GM19238 (cell line): ENCODE data around the gene TUBB4B.
A peak's percentile ranks its signal among the peaks of the same experiment; 100 is the strongest.

Experiments used
- DNase-seq: peaks from one replicate; pipeline ENCODE4 v3.0.0; 2011; ENCODE audit warnings: low spot score; ENCODE audit not compliant: insufficient read length

TUBB4B gene

GRCh38 chr9:137270929-137271695 is 30.0 kb downstream of the TUBB4B start:
- no peak for DNase-seq

GRCh38 chr9:137271696-137272076 is 30.6 kb downstream of the TUBB4B start:
- DNase-seq, result no peak

GRCh38 chr9:137272241-137273094 is 31.4 kb downstream of the TUBB4B start:
- no peak for DNase-seq

- no peak for DNase-seq
Observed at GRCh38 chr9:137273095-137273490, 32.0 kb downstream of the TUBB4B start.

- DNase-seq, result no peak
Observed at GRCh38 chr9:137273611-137274320, 32.7 kb downstream of the TUBB4B start.

GRCh38 chr9:137275203-137275587 is 34.1 kb downstream of the TUBB4B start:
- DNase-seq, result no peak

GRCh38 chr9:137275588-137276472 is 34.7 kb downstream of the TUBB4B start:
- DNase-seq, result no peak

GRCh38 chr9:137276473-137277328 is 35.6 kb downstream of the TUBB4B start:
- no peak for DNase-seq

GRCh38 chr9:137277329-137278041 is 36.4 kb downstream of the TUBB4B start, which contains the start of gene TOR4A:
TSS of gene TOR4A (plus strand) at chr9:137277726. CDS start at chr9:137278690, 964 bp downstream.
- DNase-seq, result peak; percentile 96

GRCh38 chr9:137278061-137278701 is 37.1 kb downstream of the TUBB4B start:
- no peak for DNase-seq

- DNase-seq, result no peak
Observed at GRCh38 chr9:137278721-137279711, 37.9 kb downstream of the TUBB4B start.

GRCh38 chr9:137279741-137280473 is 38.8 kb downstream of the TUBB4B start:
- DNase-seq, result no peak

GRCh38 chr9:137280474-137281344 is 39.6 kb downstream of the TUBB4B start:
- no peak for DNase-seq

- no peak for DNase-seq
Observed at GRCh38 chr9:137281345-137282116, 40.4 kb downstream of the TUBB4B start.

- no peak for DNase-seq
Observed at GRCh38 chr9:137286975-137287383, 45.9 kb downstream of the TUBB4B start.
